GM21360 (cell line): ENCODE measurements around the gene APH1B.
"Not testable (repeated sequence)": the region's sequence is repeated elsewhere in the genome, so short reads cannot be mapped to it uniquely, and the experiment has no call there.

ENCODE experiments used
- ATAC-seq: cut with Tn5 transposase; IDR thresholded peaks from one replicate; pipeline ENCODE4 v1.9.1; 2021; ENCODE audit warnings: mild to moderate bottlenecking, moderate library complexity; ENCODE audit not compliant: unreplicated experiment

The APH1B gene

GRCh38 chr15:63294359-63294758 lies 17.0 kb downstream of the APH1B start:
- ATAC-seq = no peak

- ATAC-seq = no peak
Observed at GRCh38 chr15:63295341-63295740, 17.9 kb downstream of the APH1B start.

DNA sequence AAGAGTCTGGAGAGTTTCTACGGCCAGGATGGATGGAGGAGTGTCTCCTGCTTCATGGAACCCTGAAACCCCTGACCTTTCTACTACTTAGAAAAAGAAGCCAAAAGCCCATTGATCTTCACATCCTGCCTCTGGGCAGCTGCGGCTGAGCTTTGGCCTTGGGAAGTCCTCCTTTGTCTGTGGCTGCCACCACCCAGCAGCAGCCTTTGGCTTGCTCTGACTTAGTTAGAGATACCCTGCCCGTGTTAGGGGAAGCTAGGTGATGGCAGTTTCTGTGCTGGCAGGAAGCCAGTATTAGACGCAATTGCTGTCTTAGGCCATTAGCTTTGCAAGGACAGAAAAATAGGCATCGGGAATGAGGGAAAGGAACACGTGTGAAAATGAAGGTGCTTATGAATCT lies 18.8 kb downstream of the APH1B start:
- no peak for ATAC-seq

- no peak for ATAC-seq
Observed at GRCh38 chr15:63299943-63300575, 22.7 kb downstream of the APH1B start.

GRCh38 chr15:63301088-63301487 lies 23.7 kb downstream of the APH1B start:
- ATAC-seq = no peak

GRCh38 chr15:63305260-63305659 lies 27.9 kb downstream of the APH1B start:
- no peak for ATAC-seq

- ATAC-seq = no peak
Observed at GRCh38 chr15:63306492-63307073, 29.2 kb downstream of the APH1B start.

- ATAC-seq = no peak
Observed at GRCh38 chr15:63308491-63308890, 31.1 kb downstream of the APH1B start.

- no peak for ATAC-seq
Observed at GRCh38 chr15:63308947-63309346, 31.5 kb downstream of the APH1B start.

- no peak for ATAC-seq
Observed at GRCh38 chr15:63310646-63311045, 33.2 kb downstream of the APH1B start.

GRCh38 chr15:63312286-63312685 lies 34.9 kb downstream of the APH1B start:
- no peak for ATAC-seq

GRCh38 chr15:63313825-63314224 lies 36.4 kb downstream of the APH1B start:
- no peak for ATAC-seq

GRCh38 chr15:63314409-63314808 lies 37.0 kb downstream of the APH1B start:
- no peak for ATAC-seq

DNA sequence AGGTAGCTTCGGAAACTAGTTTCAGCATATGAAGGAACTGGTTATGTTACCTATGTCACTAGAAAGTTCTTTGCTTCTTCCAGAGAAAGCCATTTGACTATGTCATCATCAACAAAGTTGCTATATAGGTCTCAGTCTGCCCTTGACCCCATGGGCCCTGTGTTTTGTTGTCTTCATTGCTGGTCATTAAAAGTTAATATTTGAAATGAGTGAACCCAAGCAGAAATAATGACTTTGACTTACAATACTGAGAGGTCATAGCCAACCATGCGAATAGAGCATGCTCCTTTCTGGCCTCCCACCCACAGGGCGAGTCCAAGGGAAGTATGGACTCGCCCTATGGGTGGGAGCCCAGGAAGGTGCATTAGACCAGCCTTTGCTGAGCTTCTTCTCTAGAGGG lies 40.9 kb downstream of the APH1B start:
- no peak for ATAC-seq

DNA sequence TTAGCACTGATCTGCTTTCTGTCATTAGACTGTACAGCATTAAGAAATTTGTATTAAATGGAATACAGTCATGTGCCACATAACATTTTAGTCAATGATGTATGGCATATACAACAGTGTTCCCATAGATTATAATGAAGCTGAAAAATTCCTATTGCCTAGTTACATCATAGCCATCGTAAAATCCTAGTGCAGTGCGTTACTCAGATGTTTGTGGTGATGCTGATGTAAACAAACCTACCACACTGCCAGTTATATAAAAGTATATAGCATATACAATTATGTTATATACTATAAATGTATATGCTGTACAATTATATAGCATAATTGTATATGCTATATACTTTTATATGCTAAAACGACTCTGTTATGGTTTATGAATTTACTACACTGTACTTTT lies 41.7 kb downstream of the APH1B start:
- no peak for ATAC-seq

DNA sequence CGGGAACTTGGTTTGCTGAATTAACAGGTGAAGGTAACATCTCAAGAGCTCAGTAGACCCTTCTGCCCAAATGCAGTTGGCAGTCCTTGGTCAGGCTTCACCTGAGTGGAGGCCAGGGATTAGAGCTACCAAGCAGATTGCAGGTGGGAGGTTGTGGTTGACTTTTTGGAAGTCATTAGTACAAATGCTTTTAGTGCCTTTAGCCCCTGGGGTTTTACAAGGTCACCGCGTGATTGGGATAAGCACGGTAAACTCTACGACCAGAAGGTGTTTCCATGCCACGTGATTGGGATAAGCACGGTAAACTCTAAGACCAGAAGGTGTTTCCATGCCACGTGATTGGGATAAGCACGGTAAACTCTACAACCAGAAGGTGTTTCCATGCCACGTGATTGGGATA lies 43.0 kb downstream of the APH1B start:
- not testable (repeated sequence) for ATAC-seq

- ATAC-seq = not testable (repeated sequence)
Observed at GRCh38 chr15:63320981-63321380, 43.6 kb downstream of the APH1B start.

- no peak for ATAC-seq
Observed at GRCh38 chr15:63321462-63321861, 44.1 kb downstream of the APH1B start.

GRCh38 chr15:63322541-63322940 lies 45.1 kb downstream of the APH1B start:
- ATAC-seq = no peak

GRCh38 chr15:63323798-63324563 lies 46.6 kb downstream of the APH1B start:
- ATAC-seq = no peak

GRCh38 chr15:63324770-63325169 lies 47.4 kb downstream of the APH1B start:
- ATAC-seq = no peak
